PC-3 (cell line): ENCODE results near the gene SERGEF. TPM values are rescaled to one million over a fixed set of nuclear protein-coding genes. Genes with fewer than 3 reads are reported as not detected.
"Not testable (repeated sequence)": the region's sequence is repeated elsewhere in the genome, so short reads cannot be mapped to it uniquely, and the experiment has no call there.

Experiments used
- ATAC-seq: fragments of 200-7000 bp; cut with Tn5 transposase; 2 replicates; pipeline ENCODE4 v1.9.1; 2020; ENCODE audit warnings: mild to moderate bottlenecking, moderate library complexity
- BruUV-seq: library from RNA; stranded (reverse); fragments of 400-500 nt; replicated peaks from 2 replicates; lab custom pipeline; 2021; lab: Mats Ljungman, UMichigan
- CTCF ChIA-PET: fragments of 300-600 bp; sonication (Branson Sonifier 250); formaldehyde crosslinking; loops from one replicate; lab custom pipeline; 2022; ENCODE audit warnings: antibody characterized with exemption; lab: Charles Lee
- POLR2A ChIA-PET: fragments of 300-600 bp; sonication (Branson Sonifier 250); formaldehyde crosslinking; loops from one replicate; lab custom pipeline; 2022; ENCODE audit warnings: antibody characterized with exemption; ENCODE audit not compliant: unreplicated experiment; lab: Charles Lee
- DNase-seq: peaks from one replicate; pipeline ENCODE4 v3.0.0-alpha.2; 2015
- H2AFZ ChIP-seq: fragments of 300-600 bp; sonication (generic); 2 replicates; pipeline ENCODE4 v1.6.0; 2016; ENCODE audit warnings: antibody characterized with exemption, low read length
- H3F3A ChIP-seq: fragments of 300-600 bp; sonication (generic); one replicate; pipeline ENCODE4 v1.6.0; 2017; ENCODE audit warnings: antibody characterized with exemption, low read length, control low read depth, mild to moderate bottlenecking; ENCODE audit not compliant: unreplicated experiment
- H3K27ac ChIP-seq: fragments of 300-600 bp; sonication (generic); 2 replicates; pipeline ENCODE4 v1.5.1; 2016; ENCODE audit warnings: mild to moderate bottlenecking, low read length
- H3K27me3 ChIP-seq: fragments of 300-600 bp; sonication (generic); 2 replicates; pipeline ENCODE4 v1.6.1; 2016; ENCODE audit warnings: low read length, mixed read lengths
- H3K36me3 ChIP-seq: fragments of 300-600 bp; sonication (generic); 2 replicates; pipeline ENCODE4 v1.6.1; 2016; ENCODE audit warnings: low read depth, mixed run types, low read length, mixed read lengths
- H3K4me1 ChIP-seq: fragments of 300-600 bp; sonication (generic); 2 replicates; pipeline ENCODE4 v1.5.1; 2016; ENCODE audit warnings: low read length; ENCODE audit not compliant: insufficient read depth
- H3K4me2 ChIP-seq: fragments of 300-600 bp; sonication (generic); 2 replicates; pipeline ENCODE4 v1.6.0; 2016; ENCODE audit warnings: low read length
- H3K4me3 ChIP-seq: fragments of 300-600 bp; sonication (generic); 2 replicates; pipeline ENCODE4 v1.5.1; 2016; ENCODE audit warnings: mild to moderate bottlenecking, low read length, mixed read lengths
- H3K79me2 ChIP-seq: fragments of 300-600 bp; sonication (generic); 2 replicates; pipeline ENCODE4 v1.6.1; 2017; ENCODE audit warnings: low read length, mixed read lengths
- H3K9ac ChIP-seq: fragments of 300-600 bp; sonication (generic); 2 replicates; pipeline ENCODE4 v1.6.0; 2016; ENCODE audit warnings: mild to moderate bottlenecking, low read length
- H3K9me2 ChIP-seq: fragments of 300-600 bp; sonication (generic); replicated peaks from 2 replicates; pipeline ENCODE4 v1.6.1; 2016; ENCODE audit warnings: mixed run types, low read length, mixed read lengths
- H3K9me3 ChIP-seq: fragments of 300-600 bp; sonication (generic); 2 replicates; pipeline ENCODE4 v1.6.1; 2016; ENCODE audit warnings: low read length, mixed read lengths
- H4K20me1 ChIP-seq: fragments of 300-600 bp; sonication (generic); 2 replicates; pipeline ENCODE4 v1.6.1; 2016; ENCODE audit warnings: low read length, mixed read lengths
- EZH2 ChIP-seq: fragments of 300-600 bp; sonication (generic); IDR thresholded peaks from one replicate; pipeline ENCODE4 v1.6.1; 2017; ENCODE audit warnings: antibody characterized with exemption, mild to moderate bottlenecking, low read length; ENCODE audit not compliant: unreplicated experiment
- EZH2phosphoT487 ChIP-seq: fragments of 300-600 bp; sonication (generic); IDR thresholded peaks from 2 replicates; pipeline ENCODE4 v1.6.1; 2018; ENCODE audit warnings: mild to moderate bottlenecking, antibody characterized with exemption, low read length, borderline replicate concordance
- intact Hi-C: fragments of 100-400 bp; cut with micrococcal nuclease; formaldehyde crosslinking; loops from 2 replicates; pipeline ENCODE4 v1.9.0; 2023
- total RNA-seq: library from RNA; depleted of rRNA; stranded (reverse); fragments of >200 nt; gene quantifications from 2 replicates; pipeline ENCODE4 v1.2.3, GENCODE V29; 2014
- TF ChIP-seq, protein P1 (sequence below): fragments of 300-600 bp; sonication (generic); conservative IDR thresholded peaks from 2 replicates; pipeline ENCODE4 v1.5.1; 2017; ENCODE audit warnings: antibody characterized with exemption, low read depth, mild to moderate bottlenecking, low read length

Gene SERGEF
- total RNA-seq, 1 experiment from 2014 or later, result 13.7 TPM

GRCh38 chr11:17898071-17898470 lies 114.8 kb downstream of the SERGEF start:
- H3F3A ChIP-seq, result no peaks in the 10 kb centered on the region
- TF ChIP-seq EZH2 (no peak), EZH2phosphoT487 (no peak)
- TF ChIP-seq, protein P1, sequence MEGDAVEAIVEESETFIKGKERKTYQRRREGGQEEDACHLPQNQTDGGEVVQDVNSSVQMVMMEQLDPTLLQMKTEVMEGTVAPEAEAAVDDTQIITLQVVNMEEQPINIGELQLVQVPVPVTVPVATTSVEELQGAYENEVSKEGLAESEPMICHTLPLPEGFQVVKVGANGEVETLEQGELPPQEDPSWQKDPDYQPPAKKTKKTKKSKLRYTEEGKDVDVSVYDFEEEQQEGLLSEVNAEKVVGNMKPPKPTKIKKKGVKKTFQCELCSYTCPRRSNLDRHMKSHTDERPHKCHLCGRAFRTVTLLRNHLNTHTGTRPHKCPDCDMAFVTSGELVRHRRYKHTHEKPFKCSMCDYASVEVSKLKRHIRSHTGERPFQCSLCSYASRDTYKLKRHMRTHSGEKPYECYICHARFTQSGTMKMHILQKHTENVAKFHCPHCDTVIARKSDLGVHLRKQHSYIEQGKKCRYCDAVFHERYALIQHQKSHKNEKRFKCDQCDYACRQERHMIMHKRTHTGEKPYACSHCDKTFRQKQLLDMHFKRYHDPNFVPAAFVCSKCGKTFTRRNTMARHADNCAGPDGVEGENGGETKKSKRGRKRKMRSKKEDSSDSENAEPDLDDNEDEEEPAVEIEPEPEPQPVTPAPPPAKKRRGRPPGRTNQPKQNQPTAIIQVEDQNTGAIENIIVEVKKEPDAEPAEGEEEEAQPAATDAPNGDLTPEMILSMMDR, result no peak

GRCh38 chr11:17897495-17897894 lies 115.4 kb downstream of the SERGEF start:
- DNase-seq (no peak), ATAC-seq (no peak)
- Histone ChIP-seq H3K36me3 (no peaks in the 10 kb centered on the region), H3K4me3 (no peak overlapping the region), H3K27ac (no peak overlapping the region), H3K27me3 (no peaks in the 10 kb centered on the region), H4K20me1 (no peaks in the 10 kb centered on the region), H3K4me2 (no peak overlapping the region), H3K9me2 (no peaks in the 10 kb centered on the region), H2AFZ (no peak overlapping the region), H3F3A (no peaks in the 10 kb centered on the region), H3K79me2 (no peaks in the 10 kb centered on the region), H3K9ac (no peak overlapping the region), H3K4me1 (no peaks in the 10 kb centered on the region), H3K9me3 (no peaks in the 10 kb centered on the region)
- no TSS peak for BruUV-seq
- CTCF ChIA-PET, result no interaction called here
- TF ChIP-seq, protein P1, result no peak
- TF ChIP-seq EZH2phosphoT487, result no peak
- TF ChIP-seq EZH2, result no peak
- intact Hi-C loops, result no loop called here
- POLR2A ChIA-PET, result no interaction called here

More at GRCh38 chr11:17898071-17898470, 114.8 kb downstream of the SERGEF start:
- Histone ChIP-seq H3K4me2 (no peak overlapping the region), H3K27ac (no peak overlapping the region), H3K9me2 (no peaks in the 10 kb centered on the region), H3K9ac (no peak overlapping the region), H3K27me3 (no peaks in the 10 kb centered on the region), H3K4me3 (no peak overlapping the region), H3K4me1 (no peaks in the 10 kb centered on the region), H3K79me2 (no peaks in the 10 kb centered on the region), H3K9me3 (no peaks in the 10 kb centered on the region), H3K36me3 (no peaks in the 10 kb centered on the region), H2AFZ (no peak overlapping the region), H4K20me1 (no peaks in the 10 kb centered on the region)
- ATAC-seq, result no peak
- DNase-seq, result no peak
- CTCF ChIA-PET, result no interaction called here
- POLR2A ChIA-PET, result no interaction called here
- intact Hi-C loops, result no loop called here
- no TSS peak for BruUV-seq

DNA sequence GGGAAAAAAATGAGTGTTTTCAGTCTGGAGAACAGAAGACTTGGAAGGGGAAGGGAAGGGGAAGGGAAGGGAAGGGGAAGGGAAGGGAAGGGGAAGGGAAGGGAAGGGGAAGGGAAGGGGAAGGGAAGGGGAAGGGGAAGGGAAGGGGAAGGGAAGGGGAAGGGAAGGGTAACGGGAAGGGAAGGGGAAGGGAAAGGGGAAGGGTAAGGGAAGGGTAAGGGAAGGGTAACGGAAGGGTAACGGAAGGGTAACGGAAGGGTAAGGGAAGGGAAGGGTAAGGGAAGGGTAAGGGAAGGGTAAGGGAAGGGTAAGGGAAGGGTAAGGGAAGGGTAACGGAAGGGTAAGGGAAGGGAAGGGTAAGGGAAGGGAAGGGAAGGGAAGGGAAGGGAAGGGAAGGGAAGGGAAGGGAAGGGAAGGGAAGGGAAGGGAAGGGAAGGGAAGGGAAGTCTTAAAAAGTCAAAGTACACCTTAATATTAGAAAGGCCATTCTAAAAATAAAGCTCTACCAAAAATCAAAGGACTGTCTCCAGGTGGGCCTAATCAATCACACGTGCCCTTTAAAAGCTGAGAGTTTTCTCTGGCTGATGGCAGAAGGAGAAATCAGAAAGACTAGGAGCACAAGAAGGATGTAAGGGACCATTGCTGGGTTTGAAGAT lies 116.2 kb downstream of the SERGEF start:
- POLR2A ChIA-PET, result not testable (repeated sequence)

More for the DNA sequence above, 116.2 kb downstream of the SERGEF start:
- H2AFZ ChIP-seq, H3F3A ChIP-seq, intact Hi-C loops, H3K9me2 ChIP-seq, DNase-seq, H3K27ac ChIP-seq, H3K9me3 ChIP-seq, H4K20me1 ChIP-seq, H3K4me2 ChIP-seq, ATAC-seq, H3K36me3 ChIP-seq, H3K27me3 ChIP-seq, H3K4me3 ChIP-seq, CTCF ChIA-PET, H3K9ac ChIP-seq, BruUV-seq, H3K4me1 ChIP-seq, H3K79me2 ChIP-seq: not testable (repeated sequence)
